MCF 10A (cell line): ENCODE results near the gene SOX12. TPM values are rescaled to one million over a fixed set of nuclear protein-coding genes. Genes with fewer than 3 reads are reported as not detected.

Experiments used
- BruUV-seq: library from RNA; stranded (reverse); fragments of 400-500 nt; replicated peaks from 2 replicates; lab custom pipeline; 2021; lab: Mats Ljungman, UMichigan
- CTCF ChIA-PET: fragments of 300-600 bp; sonication (Branson Sonifier 250); formaldehyde crosslinking; extraction: SDS; loops from one replicate; lab custom pipeline; 2021; ENCODE audit warnings: antibody characterized with exemption, inconsistent platforms; lab: Yijun Ruan, JAX
- POLR2A ChIA-PET: fragments of 300-600, 350-650 bp; sonication (Branson Sonifier 250); formaldehyde crosslinking; extraction: SDS; loops from one replicate; lab custom pipeline; 2020; ENCODE audit warnings: antibody characterized with exemption, inconsistent platforms; lab: Yijun Ruan, JAX
- DNase-seq: peaks from one replicate; pipeline ENCODE4 v3.0.0-alpha.2; 2018; ENCODE audit not compliant: unreplicated experiment
- H3K27ac Mint-ChIP-seq: one replicate; pipeline ENCODE4 v1.8.0; 2022; ENCODE audit warnings: mild to moderate bottlenecking, low read depth, mixed read lengths; ENCODE audit not compliant: unreplicated experiment
- H3K27me3 Mint-ChIP-seq: one replicate; pipeline ENCODE4 v1.8.0; 2022; ENCODE audit warnings: mixed read lengths; ENCODE audit not compliant: insufficient read depth, unreplicated experiment
- H3K36me3 Mint-ChIP-seq: one replicate; pipeline ENCODE4 v1.8.0; 2022; ENCODE audit warnings: mild to moderate bottlenecking, moderate library complexity, mixed read lengths; ENCODE audit not compliant: insufficient read depth, unreplicated experiment
- H3K4me1 Mint-ChIP-seq: one replicate; pipeline ENCODE4 v1.8.0; 2022; ENCODE audit warnings: mixed read lengths; ENCODE audit not compliant: insufficient read depth, unreplicated experiment
- H3K4me3 Mint-ChIP-seq: one replicate; pipeline ENCODE4 v1.8.0; 2022; ENCODE audit warnings: mild to moderate bottlenecking, moderate library complexity, mixed read lengths; ENCODE audit not compliant: unreplicated experiment
- H3K9me3 Mint-ChIP-seq: one replicate; pipeline ENCODE4 v1.8.0; 2022; ENCODE audit warnings: mixed read lengths; ENCODE audit not compliant: unreplicated experiment
- intact Hi-C: fragments of 100-400 bp; cut with micrococcal nuclease; formaldehyde crosslinking; loops from 2 replicates; pipeline ENCODE4 v1.14.1; 2022
- total RNA-seq: library from RNA; stranded (reverse); gene quantifications from 2 replicates; pipeline ENCODE4 v1.2.3, GENCODE V29; 2022
- TF ChIP-seq, protein P1 (sequence below): fragments of 200-600 bp; IDR thresholded peaks from one replicate; pipeline ENCODE4 v1.8.0; 2022; ENCODE audit warnings: antibody characterized with exemption, mild to moderate bottlenecking; ENCODE audit not compliant: unreplicated experiment

The SOX12 gene
- total RNA-seq, 1 experiment from 2014 or later = 17.6 TPM

GRCh38 chr20:367486-367887 is 42.1 kb downstream of the SOX12 start:
- intact Hi-C loops = no loop called here
- peaks cover 83% of the 10 kb centered on the region for H3K4me1 Mint-ChIP-seq
- CTCF ChIA-PET = interaction anchor here (0.7 to 4.7 kb wide), 6 partner anchors 9 to 401 kb away, joined by 3 to 38 read pairs (median 4); partner anchors contain the start of gene SLC52A3

DNA sequence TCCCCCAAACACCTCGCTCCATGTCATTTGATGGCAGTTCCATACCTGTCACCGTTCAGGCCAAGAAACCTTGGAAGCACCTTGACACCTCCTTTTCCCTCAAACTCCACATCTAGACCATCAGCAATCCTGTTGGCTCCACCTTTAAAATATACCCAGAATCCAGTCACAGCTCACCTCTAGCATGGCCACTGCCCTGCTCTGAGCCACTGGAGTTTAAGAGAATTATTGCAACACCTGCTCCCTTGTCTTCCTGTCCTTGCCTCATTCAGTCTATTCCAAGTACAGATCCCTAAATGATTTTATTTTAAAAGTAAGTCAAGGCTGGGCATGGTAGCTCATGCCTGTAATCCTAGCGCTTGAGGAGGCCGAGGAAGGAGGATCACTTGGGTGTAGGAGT is 43.6 kb downstream of the SOX12 start:
- POLR2A ChIA-PET = interaction anchor here (0.6 to 17.3 kb wide), 2 partner anchors 14 to 345 kb away, joined by 3 to 671 read pairs; partner anchors contain the start of gene TRIB3
- Mint-ChIP-seq H3K27me3 (no peaks in the 10 kb centered on the region), H3K4me1 (peaks cover 80% of the 10 kb centered on the region), H3K4me3 (no peak overlapping the region), H3K36me3 (no peaks in the 10 kb centered on the region), H3K9me3 (no peaks in the 10 kb centered on the region), H3K27ac (no peak overlapping the region)
- intact Hi-C loops = no loop called here
- CTCF ChIA-PET = interaction anchor here (0.7 to 4.7 kb wide), 2 partner anchors 16 to 69 kb away, joined by 3 to 38 read pairs; no protein-coding TSS in a partner anchor
- no TSS peak for BruUV-seq
- no peak for DNase-seq
- TF ChIP-seq, protein P1, sequence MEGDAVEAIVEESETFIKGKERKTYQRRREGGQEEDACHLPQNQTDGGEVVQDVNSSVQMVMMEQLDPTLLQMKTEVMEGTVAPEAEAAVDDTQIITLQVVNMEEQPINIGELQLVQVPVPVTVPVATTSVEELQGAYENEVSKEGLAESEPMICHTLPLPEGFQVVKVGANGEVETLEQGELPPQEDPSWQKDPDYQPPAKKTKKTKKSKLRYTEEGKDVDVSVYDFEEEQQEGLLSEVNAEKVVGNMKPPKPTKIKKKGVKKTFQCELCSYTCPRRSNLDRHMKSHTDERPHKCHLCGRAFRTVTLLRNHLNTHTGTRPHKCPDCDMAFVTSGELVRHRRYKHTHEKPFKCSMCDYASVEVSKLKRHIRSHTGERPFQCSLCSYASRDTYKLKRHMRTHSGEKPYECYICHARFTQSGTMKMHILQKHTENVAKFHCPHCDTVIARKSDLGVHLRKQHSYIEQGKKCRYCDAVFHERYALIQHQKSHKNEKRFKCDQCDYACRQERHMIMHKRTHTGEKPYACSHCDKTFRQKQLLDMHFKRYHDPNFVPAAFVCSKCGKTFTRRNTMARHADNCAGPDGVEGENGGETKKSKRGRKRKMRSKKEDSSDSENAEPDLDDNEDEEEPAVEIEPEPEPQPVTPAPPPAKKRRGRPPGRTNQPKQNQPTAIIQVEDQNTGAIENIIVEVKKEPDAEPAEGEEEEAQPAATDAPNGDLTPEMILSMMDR = no peak

More at GRCh38 chr20:367486-367887, 42.1 kb downstream of the SOX12 start:
- no peak overlapping the region for H3K27ac Mint-ChIP-seq
- BruUV-seq = no TSS peak
- no peaks in the 10 kb centered on the region for H3K36me3 Mint-ChIP-seq
- TF ChIP-seq, protein P1 = no peak
- POLR2A ChIA-PET = interaction anchor here (1.0 to 17.3 kb wide), 5 partner anchors 15 to 63 kb away, joined by 3 to 671 read pairs (median 56); partner anchors contain the start of genes RBCK1, SOX12 and TRIB3
- no peaks in the 10 kb centered on the region for H3K27me3 Mint-ChIP-seq
- no peaks in the 10 kb centered on the region for H3K9me3 Mint-ChIP-seq
- DNase-seq = no peak
- H3K4me3 Mint-ChIP-seq = no peak overlapping the region

DNA sequence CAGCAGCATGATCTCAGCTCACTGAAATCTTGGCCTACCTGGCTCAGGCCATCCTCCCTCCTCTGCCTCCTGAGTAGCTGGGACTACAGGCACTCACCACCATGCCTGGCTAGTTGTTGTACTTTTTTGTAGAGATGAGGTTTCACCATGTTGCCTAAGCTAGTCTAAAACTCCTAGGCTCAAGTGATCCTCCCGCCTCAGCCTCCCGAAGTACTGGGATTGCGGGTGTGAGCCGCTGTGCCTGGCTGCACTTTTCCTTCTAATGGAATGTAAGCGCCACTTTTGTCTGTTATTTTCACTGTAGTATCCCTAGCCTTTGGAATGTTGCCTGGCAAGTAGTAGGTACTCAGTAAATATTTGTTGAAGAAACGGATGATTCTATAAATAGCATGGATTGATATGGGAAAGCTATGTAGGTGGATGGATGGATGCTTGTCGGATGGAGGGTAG is 44.8 kb downstream of the SOX12 start:
- ChIA-PET CTCF (interaction anchor here (0.6 to 5.0 kb wide), 6 partner anchors 8 to 278 kb away, joined by 3 to 37 read pairs (median 4); partner anchors contain the start of gene TRIB3), POLR2A (interaction anchor here (1.0 to 17.3 kb wide), 3 partner anchors 13 to 90 kb away, joined by 3 to 671 read pairs (median 9); partner anchors contain the start of gene TRIB3)
- no TSS peak for BruUV-seq
- no peaks in the 10 kb centered on the region for H3K36me3 Mint-ChIP-seq
- H3K27me3 Mint-ChIP-seq = no peaks in the 10 kb centered on the region
- TF ChIP-seq, protein P1 = no peak
- H3K4me1 Mint-ChIP-seq = peaks cover 69% of the 10 kb centered on the region
- H3K27ac Mint-ChIP-seq = peak overlapping the region; percentile 52
- DNase-seq = no peak
- no peaks in the 10 kb centered on the region for H3K9me3 Mint-ChIP-seq
- H3K4me3 Mint-ChIP-seq = no peak overlapping the region
- intact Hi-C loops = no loop called here

- POLR2A ChIA-PET = interaction anchor here (0.6 to 24.6 kb wide), 11 partner anchors 5 to 89 kb away, joined by 3 to 671 read pairs (median 11); partner anchors contain the start of genes SOX12, TRIB3 and ZCCHC3
These were observed 45.8 kb downstream of the SOX12 start for GRCh38 chr20:370977-371754.

More at GRCh38 chr20:370977-371754, 45.8 kb downstream of the SOX12 start:
- H3K4me1 Mint-ChIP-seq = peaks cover 61% of the 10 kb centered on the region
- intact Hi-C loops = no loop called here
- H3K9me3 Mint-ChIP-seq = no peaks in the 10 kb centered on the region
- BruUV-seq = TSS peak; percentile 78
- CTCF ChIA-PET = interaction anchor here (0.6 to 5.0 kb wide), 9 partner anchors 9 to 279 kb away, joined by 3 to 37 read pairs (median 4); partner anchors contain the start of gene TRIB3
- H3K36me3 Mint-ChIP-seq = no peaks in the 10 kb centered on the region
- H3K4me3 Mint-ChIP-seq = no peak overlapping the region
- H3K27me3 Mint-ChIP-seq = no peaks in the 10 kb centered on the region
- TF ChIP-seq, protein P1 = no peak
- no peak for DNase-seq
- H3K27ac Mint-ChIP-seq = peak overlapping the region; percentile 95
